A549 (cell line): ENCODE measurements around the gene LUZP1.

Experiments
- BCL3 ChIP-seq: fragments of >200 bp; sonication (Bioruptor Twin); formaldehyde crosslinking; IDR thresholded peaks from 3 replicates; pipeline ENCODE4 v1.6.1; 2016
- BHLHE40 ChIP-seq: IDR thresholded peaks from 2 replicates; pipeline ENCODE4 v1.6.1; 2012; ENCODE audit warnings: low read depth, low read length, inconsistent platforms
- CEBPB ChIP-seq, 2 experiments: fragments of >200 bp in 1 of 2; sonication (Bioruptor Twin) in 1 of 2; formaldehyde crosslinking in 1 of 2; IDR thresholded peaks; 2 replicates each; pipeline ENCODE4 v1.6.1; 2012 to 2016
- CTCF ChIP-seq: fragments of >200 bp; sonication (Bioruptor Twin); formaldehyde crosslinking; IDR thresholded peaks from 3 replicates; pipeline ENCODE4 v1.5.1; 2016
- HDAC2 ChIP-seq: fragments of 200-600 bp; sonication (generic); IDR thresholded peaks from 2 replicates; pipeline ENCODE4 v1.6.1; 2016
- MAZ ChIP-seq: fragments of 150-350 bp; IDR thresholded peaks from 2 replicates; pipeline ENCODE4 v1.6.1; 2014; ENCODE audit warnings: antibody characterized with exemption, low read depth, low read length, borderline replicate concordance
- POLR2A ChIP-seq: IDR thresholded peaks from 2 replicates; pipeline ENCODE4 v1.6.1; 2012; ENCODE audit warnings: mild to moderate bottlenecking, low read length
- RAD21 ChIP-seq, 2 experiments: fragments of >200 bp in 1 of 2; sonication (Bioruptor Twin) in 1 of 2; formaldehyde crosslinking in 1 of 2; IDR thresholded peaks in 1 of 2; conservative IDR thresholded peaks in 1 of 2; 2 replicates in 1 of 2; 3 replicates in 1 of 2; pipeline ENCODE4 v1.6.1; 2012 to 2018; ENCODE audit warnings: inconsistent platforms in 1 of 2
- SMC3 ChIP-seq: fragments of >200 bp; sonication (Bioruptor Twin); formaldehyde crosslinking; IDR thresholded peaks from 3 replicates; pipeline ENCODE4 v1.6.1; 2018; ENCODE audit warnings: inconsistent platforms
- ZNF302 ChIP-seq: fragments of 250-450 bp; sonication (Bioruptor Pico); IDR thresholded peaks from 2 replicates; pipeline ENCODE4 v1.9.0; 2021; ENCODE audit warnings: inconsistent platforms, mild to moderate bottlenecking, moderate library complexity

- TF ChIP-seq CEBPB (IDR thresholded peaks at IDR 0.05) (no peak), ZNF302 (CRISPR knock-in tag) (no peak), BHLHE40 (no peak), CTCF (no peak), BCL3 (no peak), SMC3 (no peak), RAD21 (conservative IDR thresholded peaks at IDR 0.05 in 1 of 2, IDR thresholded peaks at IDR 0.05 in 1 of 2) (no peak), MAZ (no peak), POLR2A (no peak), HDAC2 (no peak)
Measured at GRCh38 chr1:23156940-23157339, 11.7 kb downstream of the LUZP1 start.
